ENCODE measurements around the gene C3. TPM values are rescaled to one million over a fixed set of nuclear protein-coding genes. Genes with fewer than 3 reads are reported as not detected.

The C3 gene
- total and polyA plus RNA-seq, 2 of the 13 experiments (the other 11 are each of a cell fraction or from before 2014, with no cell fraction given): 1,455 to 6,272 TPM

GRCh38 chr19:6760606-6761005 is 40.2 kb upstream of the C3 start:
- no peaks in the 10 kb centered on the region for H3K79me2 ChIP-seq (ENCODE audit: insufficient read depth, low read length)
- no peak for TF ChIP-seq ZMYM4 (CRISPR knock-in tag; IDR thresholded peaks at IDR 0.05)
- no peak for TF ChIP-seq ZNF891 (CRISPR knock-in tag; IDR thresholded peaks at IDR 0.05)
- no peak for TF ChIP-seq MAFK (conservative IDR thresholded peaks at IDR 0.05 in 1 of 2, IDR thresholded peaks at IDR 0.05 in 1 of 2; ENCODE audit: low read length in 2 of 2)
- TF ChIP-seq ZSCAN12 (CRISPR knock-in tag; IDR thresholded peaks at IDR 0.05): no peak
- H3K4me3 ChIP-seq (replicated peaks in 1 of 3; ENCODE audit: insufficient read depth in 1 of 3, low read depth in 2 of 3, low read length in 3 of 3): no peak overlapping the region
- peaks cover 22% of the 10 kb centered on the region for H3K4me1 ChIP-seq (ENCODE audit: insufficient read depth, low read length)
- POLR2A ChIA-PET: interaction anchor here (1.8 to 1.9 kb wide), 2 partner anchors 8 to 40 kb away, joined by 4 to 8 read pairs; partner anchors contain the start of gene C3
- WGBS (ENCODE audit: low lambda C conversion rate): 96% methylated on average over 11 of the region's 17 CpGs
- intact Hi-C loops (cut with micrococcal nuclease; ENCODE audit: unreplicated experiment) (no loop called here), in situ Hi-C loops (cut with HindIII; ENCODE audit: extremely low pct_ligation_motif_present, low pct_unique_long_range_greater_than_20kb) (no loop called here)
- H3K9ac ChIP-seq (ENCODE audit: insufficient read depth, low read depth, low read length): no peak overlapping the region
- FAIRE-seq (no peak), DNase-seq (ENCODE audit: low spot score) (no peak), ATAC-seq (no peak)
- BruUV-seq (replicated peaks): no TSS peak
- no peaks in the 10 kb centered on the region for H3K27me3 ChIP-seq (ENCODE audit: control insufficient read depth in 1 of 2, insufficient read depth in 2 of 2, low read length in 2 of 2)
- H3K27ac ChIP-seq (ENCODE audit: extremely low read length, insufficient read depth, low read length): no peak overlapping the region
- H3K4me2 ChIP-seq (ENCODE audit: low read depth, low read length): no peak overlapping the region
- H3K9me3 ChIP-seq (ENCODE audit: low read length): no peaks in the 10 kb centered on the region
- H4K20me1 ChIP-seq (ENCODE audit: insufficient read depth, low read length): no peaks in the 10 kb centered on the region
- CTCF ChIA-PET (ENCODE audit: low intra/inter-chr PET ratio, low total read pairs): no interaction called here
- no peaks in the 10 kb centered on the region for H3K36me3 ChIP-seq (replicated peaks in 1 of 2; ENCODE audit: control insufficient read depth in 1 of 2, insufficient read depth in 2 of 2, low read length in 2 of 2)
- no peak overlapping the region for H2AFZ ChIP-seq (ENCODE audit: low read length)

GRCh38 chr19:6754653-6755463 is 34.4 kb upstream of the C3 start:
- ATAC-seq: no peak
- FAIRE-seq: no peak
- no peak overlapping the region for H3K4me2 ChIP-seq (ENCODE audit: low read depth, low read length)
- H3K9me3 ChIP-seq (ENCODE audit: low read length): no peaks in the 10 kb centered on the region
- CTCF ChIA-PET (ENCODE audit: low intra/inter-chr PET ratio, low total read pairs): interaction anchor here (3.2 kb wide), 1 partner anchor 16 kb away, joined by 25 read pairs; the partner anchor contains the start of genes GPR108 and TRIP10
- no peaks in the 10 kb centered on the region for H3K27me3 ChIP-seq (ENCODE audit: control insufficient read depth in 1 of 2, insufficient read depth in 2 of 2, low read length in 2 of 2)
- DNase-seq (ENCODE audit: low spot score): no peak
- H3K9ac ChIP-seq (ENCODE audit: insufficient read depth, low read depth, low read length): no peak overlapping the region
- no peaks in the 10 kb centered on the region for H3K79me2 ChIP-seq (ENCODE audit: insufficient read depth, low read length)
- BruUV-seq (replicated peaks): no TSS peak
- H3K4me3 ChIP-seq (replicated peaks in 1 of 3; ENCODE audit: insufficient read depth in 1 of 3, low read depth in 2 of 3, low read length in 3 of 3): no peak overlapping the region
- H4K20me1 ChIP-seq (ENCODE audit: insufficient read depth, low read length): no peaks in the 10 kb centered on the region
- H2AFZ ChIP-seq (ENCODE audit: low read length): no peak overlapping the region
- H3K4me1 ChIP-seq (ENCODE audit: insufficient read depth, low read length): peaks cover 24% of the 10 kb centered on the region
- intact Hi-C loops (cut with micrococcal nuclease; ENCODE audit: unreplicated experiment): loop anchor here (5.0 kb wide), 1 partner anchor 107 kb away; no protein-coding TSS in a partner anchor
- POLR2A ChIA-PET: interaction anchor here (1.3 to 3.9 kb wide), 3 partner anchors 12 to 34 kb away, joined by 3 to 89 read pairs (median 6); partner anchors contain the start of genes C3, GPR108, SH2D3A and TRIP10
- no peak for TF ChIP-seq ZNF784 (CRISPR knock-in tag; IDR thresholded peaks at IDR 0.05; ENCODE audit: borderline replicate concordance)
- TF ChIP-seq, protein P1, sequence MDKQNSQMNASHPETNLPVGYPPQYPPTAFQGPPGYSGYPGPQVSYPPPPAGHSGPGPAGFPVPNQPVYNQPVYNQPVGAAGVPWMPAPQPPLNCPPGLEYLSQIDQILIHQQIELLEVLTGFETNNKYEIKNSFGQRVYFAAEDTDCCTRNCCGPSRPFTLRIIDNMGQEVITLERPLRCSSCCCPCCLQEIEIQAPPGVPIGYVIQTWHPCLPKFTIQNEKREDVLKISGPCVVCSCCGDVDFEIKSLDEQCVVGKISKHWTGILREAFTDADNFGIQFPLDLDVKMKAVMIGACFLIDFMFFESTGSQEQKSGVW (CRISPR knock-in tag; IDR thresholded peaks at IDR 0.05; ENCODE audit: borderline replicate concordance): no peak
- TF ChIP-seq ZNF263 (CRISPR knock-in tag; IDR thresholded peaks at IDR 0.05): peak; percentile 69
- 95% methylated on average over 17 of the region's 23 CpGs for WGBS (ENCODE audit: low lambda C conversion rate)
- H3K27ac ChIP-seq (ENCODE audit: extremely low read length, insufficient read depth, low read length): no peak overlapping the region
- in situ Hi-C loops (cut with HindIII; ENCODE audit: extremely low pct_ligation_motif_present, low pct_unique_long_range_greater_than_20kb): no loop called here
- H3K36me3 ChIP-seq (replicated peaks in 1 of 2; ENCODE audit: control insufficient read depth in 1 of 2, insufficient read depth in 2 of 2, low read length in 2 of 2): peaks cover 8 to 9% of the 10 kb centered on the region in 2 experiments
